Kidney (tissue), 22 donors: Measurements from ENCODE around the gene CNOT10. TPM values are rescaled to one million over a fixed set of nuclear protein-coding genes. Genes with fewer than 3 reads are reported as not detected.

Experiments used
- DNase-seq, 5 donors: peaks; one replicate each; pipeline ENCODE4 v3.0.0-alpha.2; 2013 to 2020
- FAIRE-seq: peaks from 2 replicates; lab custom pipeline; 2012; peaks lifted over from hg19 to GRCh38; lab: Jason Lieb, UNC
- H3K27ac ChIP-seq, 2 donors: one replicate each; pipeline ENCODE4 v1.7.0; 2013; ENCODE audit warnings: low read depth in 2 of 2, low read length in 2 of 2, inconsistent platforms in 1 of 2
- H3K27me3 ChIP-seq: one replicate; pipeline ENCODE4 v1.7.1; 2013; ENCODE audit warnings: low read length, inconsistent platforms; ENCODE audit not compliant: control insufficient read depth, insufficient read depth
- H3K36me3 ChIP-seq, 3 donors: one replicate each; pipeline versions ENCODE4 v1.7.0 to v1.7.1; 2013; ENCODE audit warnings: low read length in 3 of 3, control low read depth in 1 of 3, inconsistent platforms in 1 of 3; ENCODE audit not compliant: insufficient read depth in 3 of 3, control insufficient read depth in 2 of 3
- H3K4me1 ChIP-seq, 3 donors: one replicate each; pipeline versions ENCODE4 v1.7.0 to v1.7.1; 2013; ENCODE audit warnings: low read length in 3 of 3, inconsistent platforms in 1 of 3, low read depth in 1 of 3; ENCODE audit not compliant: control insufficient read depth in 2 of 3, insufficient read depth in 2 of 3
- H3K4me3 ChIP-seq, 3 donors: one replicate each; pipeline versions ENCODE4 v1.7.0 to v1.8.1; 2013; ENCODE audit warnings: low read length in 3 of 3, control low read depth in 1 of 3, inconsistent platforms in 1 of 3
- H3K9ac ChIP-seq, 3 donors: one replicate each; pipeline versions ENCODE4 v1.7.0 to v1.7.1; 2013; ENCODE audit warnings: low read length in 3 of 3, control low read depth in 1 of 3, inconsistent platforms in 1 of 3
- H3K9me3 ChIP-seq, 3 donors: one replicate each; pipeline versions ENCODE4 v1.7.0 to v1.7.1; 2013; ENCODE audit warnings: low read length in 3 of 3, control low read depth in 1 of 3, inconsistent platforms in 1 of 3; ENCODE audit not compliant: control insufficient read depth in 2 of 3, insufficient read depth in 1 of 3
- intact Hi-C: fragments of 100-400 bp; cut with DNase I; formaldehyde crosslinking; loops from one replicate; pipeline ENCODE4 v1.11.1; 2022
- long read RNA-seq, 10 donors: library from polyadenylated mRNA in 1 of 10; unstranded in 1 of 10; transcript quantifications; one replicate each; pipeline ENCODE4 v2.0.0 and lab custom pipeline, GENCODE V29; 2021 to 2026
- polyA plus RNA-seq: library from polyadenylated mRNA; stranded (reverse); fragments of 350-450 nt; fragmentation: Illumina TruSeq; extraction: RNeasy Lipid Tissue Mini Kit (QIAGEN cat#74804); gene quantifications from one replicate; pipeline ENCODE4 v1.2.3, GENCODE V29; 2014; ENCODE audit warnings: low read depth, low replicate concordance; ENCODE audit not compliant: insufficient read depth
- total RNA-seq: library from RNA; stranded (reverse); fragmentation: NEBNext Ultra II Directional; extraction: Animal tissue kit (Norgen Biotek cat#: 25700); gene quantifications from one replicate; pipeline ENCODE4 v1.2.1, GENCODE V29; 2021
- TF ChIP-seq, protein P1 (sequence below): IDR thresholded peaks from 3 replicates; pipeline ENCODE4 v1.5.1; 2012; ENCODE audit warnings: mild to moderate bottlenecking, moderate library complexity, borderline replicate concordance; ENCODE audit not compliant: insufficient read depth; ENCODE audit errors: extremely low read depth
- donor health status: control.
- donor health status: control.
- donor health status: control.
- donor health status: control.
- donor health status: control.
- donor health status: DM: yes; HTN: yes; CAD: no.
- donor health status: Normal renal cell carcinoma (clear cell type).

Gene CNOT10, protein sequence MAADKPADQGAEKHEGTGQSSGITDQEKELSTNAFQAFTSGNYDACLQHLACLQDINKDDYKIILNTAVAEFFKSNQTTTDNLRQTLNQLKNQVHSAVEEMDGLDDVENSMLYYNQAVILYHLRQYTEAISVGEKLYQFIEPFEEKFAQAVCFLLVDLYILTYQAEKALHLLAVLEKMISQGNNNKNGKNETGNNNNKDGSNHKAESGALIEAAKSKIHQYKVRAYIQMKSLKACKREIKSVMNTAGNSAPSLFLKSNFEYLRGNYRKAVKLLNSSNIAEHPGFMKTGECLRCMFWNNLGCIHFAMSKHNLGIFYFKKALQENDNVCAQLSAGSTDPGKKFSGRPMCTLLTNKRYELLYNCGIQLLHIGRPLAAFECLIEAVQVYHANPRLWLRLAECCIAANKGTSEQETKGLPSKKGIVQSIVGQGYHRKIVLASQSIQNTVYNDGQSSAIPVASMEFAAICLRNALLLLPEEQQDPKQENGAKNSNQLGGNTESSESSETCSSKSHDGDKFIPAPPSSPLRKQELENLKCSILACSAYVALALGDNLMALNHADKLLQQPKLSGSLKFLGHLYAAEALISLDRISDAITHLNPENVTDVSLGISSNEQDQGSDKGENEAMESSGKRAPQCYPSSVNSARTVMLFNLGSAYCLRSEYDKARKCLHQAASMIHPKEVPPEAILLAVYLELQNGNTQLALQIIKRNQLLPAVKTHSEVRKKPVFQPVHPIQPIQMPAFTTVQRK
- total RNA-seq (34.0 TPM), polyA plus RNA-seq (19.0 TPM)
- long read RNA-seq, donor 1, partial matches to known transcripts: 0 of 2 reads
- long read RNA-seq, donor 1, other reads (novel, unspliced or antisense): 0 of 2 reads
- long read RNA-seq, donor 2, partial matches to known transcripts: 0 of 2 reads
- long read RNA-seq, donor 2, other reads (novel, unspliced or antisense): 0 of 2 reads
- long read RNA-seq, donor 3, partial matches to known transcripts: 0 of 4 reads
- long read RNA-seq, donor 3, other reads (novel, unspliced or antisense): 0 of 4 reads
- long read RNA-seq, donor 4, partial matches to known transcripts: 0 of 2 reads
- long read RNA-seq, donor 4, other reads (novel, unspliced or antisense): 0 of 2 reads
- long read RNA-seq, donor 5: 0 reads
- long read RNA-seq, donor 6, transcript CNOT10-201 (19 exons, 2,815 nt): major isoform, 6 of 7 reads
- long read RNA-seq, donor 6, partial matches to known transcripts: 0 of 7 reads
- long read RNA-seq, donor 6, other reads (novel, unspliced or antisense): 0 of 7 reads
- long read RNA-seq, donor 7, transcript CNOT10-201 (19 exons, 2,815 nt): major isoform, 8 of 24 reads
- long read RNA-seq, donor 7, partial matches to known transcripts: 5 of 24 reads
- long read RNA-seq, donor 7, other reads (novel, unspliced or antisense): 10 of 24 reads
- long read RNA-seq, donor 8, partial matches to known transcripts: 0 of 2 reads
- long read RNA-seq, donor 8, other reads (novel, unspliced or antisense): 0 of 2 reads
- long read RNA-seq, donor 9, partial matches to known transcripts: 0 of 1 reads
- long read RNA-seq, donor 9, other reads (novel, unspliced or antisense): 0 of 1 reads
- long read RNA-seq, donor 10, partial matches to known transcripts: 0 of 2 reads
- long read RNA-seq, donor 10, other reads (novel, unspliced or antisense): 0 of 2 reads

DNA sequence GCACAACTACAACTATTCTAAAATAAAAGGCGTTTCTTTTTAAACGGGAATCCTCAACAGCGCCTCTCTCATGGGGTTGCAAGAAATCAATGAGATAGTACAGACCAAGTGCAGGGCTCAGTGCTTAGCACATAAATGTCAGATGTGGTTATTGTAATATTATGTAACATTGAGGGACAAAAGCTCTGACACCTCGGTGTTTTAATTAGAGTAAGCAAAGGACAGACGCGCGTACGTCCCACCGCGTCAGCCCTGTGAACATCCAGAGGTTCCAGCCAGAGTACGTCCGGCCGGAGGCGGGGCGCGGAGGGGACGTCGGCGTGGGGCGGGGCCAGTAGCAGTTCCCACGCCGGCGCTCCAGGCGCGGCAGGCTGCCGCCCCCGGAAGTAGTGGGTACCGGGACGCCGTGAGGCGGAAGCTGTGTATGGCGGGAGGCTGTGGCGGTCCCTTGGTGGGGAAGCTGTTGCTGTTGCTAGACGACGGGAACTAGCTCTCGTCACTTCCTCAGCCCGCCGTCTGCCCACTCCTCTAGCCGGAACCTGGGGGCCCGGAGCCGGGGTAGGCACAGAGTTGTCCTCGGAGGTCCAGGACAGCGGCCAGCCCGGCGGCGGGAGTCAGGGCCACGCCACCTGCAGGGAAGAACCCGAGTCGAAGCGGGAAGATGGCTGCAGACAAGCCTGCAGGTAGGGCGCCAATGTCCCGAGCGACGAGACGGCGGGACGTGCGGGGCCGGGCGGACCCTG, at the start of gene CNOT10:
Gene CNOT10 (plus strand): TSS at position 389 of the 743 bp plus-strand sequence. CDS start 273 bp downstream, at position 662.
- peak within 1 kb of the TSS; percentile 58 to 75 (median 59) for H3K9ac ChIP-seq
- H3K4me3 ChIP-seq: peak within 1 kb of the TSS; percentile 78 to 98 (median 96)
- peak; percentile 97 to 98 (median 97) for DNase-seq
- no peaks in the 10 kb centered on the region for H3K9me3 ChIP-seq
- no peaks in the 10 kb centered on the region for H3K27me3 ChIP-seq
- no peak for FAIRE-seq
- H3K36me3 ChIP-seq: no peaks in the 10 kb centered on the region
- H3K27ac ChIP-seq: peak within 1 kb of the TSS; percentile 65 to 67
- intact Hi-C loops: no loop called here
- TF ChIP-seq, protein P1, sequence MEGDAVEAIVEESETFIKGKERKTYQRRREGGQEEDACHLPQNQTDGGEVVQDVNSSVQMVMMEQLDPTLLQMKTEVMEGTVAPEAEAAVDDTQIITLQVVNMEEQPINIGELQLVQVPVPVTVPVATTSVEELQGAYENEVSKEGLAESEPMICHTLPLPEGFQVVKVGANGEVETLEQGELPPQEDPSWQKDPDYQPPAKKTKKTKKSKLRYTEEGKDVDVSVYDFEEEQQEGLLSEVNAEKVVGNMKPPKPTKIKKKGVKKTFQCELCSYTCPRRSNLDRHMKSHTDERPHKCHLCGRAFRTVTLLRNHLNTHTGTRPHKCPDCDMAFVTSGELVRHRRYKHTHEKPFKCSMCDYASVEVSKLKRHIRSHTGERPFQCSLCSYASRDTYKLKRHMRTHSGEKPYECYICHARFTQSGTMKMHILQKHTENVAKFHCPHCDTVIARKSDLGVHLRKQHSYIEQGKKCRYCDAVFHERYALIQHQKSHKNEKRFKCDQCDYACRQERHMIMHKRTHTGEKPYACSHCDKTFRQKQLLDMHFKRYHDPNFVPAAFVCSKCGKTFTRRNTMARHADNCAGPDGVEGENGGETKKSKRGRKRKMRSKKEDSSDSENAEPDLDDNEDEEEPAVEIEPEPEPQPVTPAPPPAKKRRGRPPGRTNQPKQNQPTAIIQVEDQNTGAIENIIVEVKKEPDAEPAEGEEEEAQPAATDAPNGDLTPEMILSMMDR: no peak
- peaks cover 3 to 11% (median 5%) of the 10 kb centered on the region in 3 donors for H3K4me1 ChIP-seq

- intact Hi-C loops: no loop called here
- Histone ChIP-seq H3K4me1 (no peaks in the 10 kb centered on the region), H3K4me3 (no peak overlapping the region), H3K9ac (no peak overlapping the region), H3K36me3 (no peaks in the 10 kb centered on the region), H3K27me3 (no peaks in the 10 kb centered on the region), H3K9me3 (no peaks in the 10 kb centered on the region), H3K27ac (no peak overlapping the region)
- DNase-seq (no peak), FAIRE-seq (no peak)
- TF ChIP-seq, protein P1: no peak
Measured at GRCh38 chr3:32640939-32641338, 44.0 kb upstream of the CNOT10 start.
